Measurements from ENCODE around the gene ABHD13.
"Not testable (repeated sequence)": the region's sequence is repeated elsewhere in the genome, so short reads cannot be mapped to it uniquely, and the experiment has no call there.

Gene ABHD13

DNA sequence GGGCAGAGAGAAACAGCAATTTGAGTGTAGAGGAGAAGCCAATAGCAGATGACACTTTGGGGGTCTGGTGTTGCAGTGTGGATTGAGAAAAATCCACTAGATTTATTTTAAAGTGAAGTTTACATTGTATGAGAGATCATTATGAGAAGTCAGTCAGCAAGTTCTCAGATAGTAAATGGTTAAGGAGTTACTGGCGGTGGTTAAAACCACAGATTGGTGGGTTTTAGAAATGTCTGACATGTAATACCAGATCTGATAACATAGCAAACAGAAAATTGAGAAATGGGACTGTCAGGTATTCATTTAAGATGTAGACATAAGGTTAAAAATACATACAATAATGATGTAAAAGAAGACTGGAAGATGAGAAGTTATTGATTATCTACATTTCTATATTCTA is 7.2 kb downstream of the ABHD13 start:
- DNase-seq: no peak

DNA sequence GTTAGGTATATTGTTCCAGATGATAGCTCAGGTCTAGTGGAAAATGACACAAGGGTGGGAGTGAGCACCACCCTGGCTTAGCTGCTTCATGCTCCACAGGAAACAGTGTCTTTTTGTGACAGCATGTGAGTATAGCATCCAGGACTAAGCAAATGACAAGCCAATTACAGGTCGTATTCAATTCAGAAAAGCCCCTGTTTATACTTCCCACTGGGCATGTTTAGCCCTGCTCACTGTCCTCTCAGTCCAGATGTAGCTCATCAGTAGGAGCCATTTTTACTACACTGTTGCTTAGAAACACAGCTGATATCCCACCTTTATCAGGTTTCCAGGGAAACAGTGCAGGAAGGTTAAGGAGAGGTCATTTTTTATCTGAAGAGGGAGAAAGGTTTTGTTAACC is 8.0 kb downstream of the ABHD13 start:
- DNase-seq: no peak

DNA sequence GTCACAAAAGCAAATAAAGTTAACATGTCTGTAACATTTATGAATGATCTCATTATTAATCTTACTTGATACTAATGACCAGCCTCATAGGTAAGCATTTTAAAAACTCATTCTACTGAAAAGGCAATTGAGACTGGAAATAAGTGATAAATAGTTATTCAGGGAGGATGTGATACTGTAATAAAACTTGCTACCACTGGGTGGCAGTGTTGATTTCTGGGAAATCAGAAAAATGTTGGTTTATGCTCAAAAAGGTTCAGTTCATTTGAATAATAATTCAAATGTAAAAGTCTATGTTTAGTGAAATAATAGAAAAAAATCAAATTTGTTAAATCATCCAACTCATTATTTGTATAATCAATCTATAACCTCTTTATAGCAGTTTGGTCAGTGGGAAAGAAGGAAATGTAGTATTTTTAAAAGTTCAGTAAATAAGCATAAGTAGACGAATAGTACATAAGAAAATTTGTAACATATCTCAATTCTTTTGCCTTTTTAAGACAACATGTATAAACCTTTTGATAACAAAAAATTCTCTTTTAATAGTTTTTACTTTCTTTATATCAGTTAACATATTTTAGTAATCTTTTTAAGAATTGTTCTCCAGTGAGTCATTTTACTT is 9.6 kb downstream of the ABHD13 start:
- peak in 1 of 4 experiments; percentile 3 for DNase-seq

DNA sequence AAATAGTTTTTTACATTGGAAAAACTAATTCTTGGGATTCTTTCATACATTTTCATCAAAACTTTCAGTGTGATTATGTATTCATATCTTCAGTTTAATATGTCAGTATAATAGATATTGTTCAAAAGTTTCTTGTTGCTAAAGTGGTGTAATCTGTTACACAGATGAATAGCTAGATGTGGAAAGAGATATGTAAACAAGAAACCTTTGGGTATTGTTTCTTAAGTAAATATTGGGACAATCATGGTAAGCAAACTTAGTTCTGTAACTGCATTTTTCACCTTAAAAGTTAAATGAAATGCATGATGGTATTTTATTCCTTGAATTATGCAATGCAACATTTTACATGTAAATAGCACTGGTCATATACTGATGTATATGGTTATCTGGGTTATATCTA is 12.2 kb downstream of the ABHD13 start:
- no peak for DNase-seq

DNA sequence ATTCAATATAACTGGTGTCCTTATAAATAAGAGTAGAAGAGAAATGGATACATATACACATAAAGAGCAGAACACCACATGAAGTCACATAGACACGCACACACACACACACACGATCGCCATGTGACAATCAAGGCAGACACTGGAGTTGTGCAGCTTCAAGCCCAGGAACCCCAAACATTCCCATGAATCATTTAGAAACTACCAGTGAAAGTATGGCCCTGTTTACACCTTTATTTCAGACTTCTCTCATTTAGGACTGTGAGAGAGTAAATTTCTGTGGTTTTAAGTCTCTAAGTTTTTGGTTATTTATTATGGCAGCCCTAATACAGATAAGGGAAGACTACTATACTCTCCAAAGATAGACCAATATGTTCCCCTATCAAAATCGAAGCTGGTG is 31.0 kb downstream of the ABHD13 start:
- no peak for DNase-seq

DNA sequence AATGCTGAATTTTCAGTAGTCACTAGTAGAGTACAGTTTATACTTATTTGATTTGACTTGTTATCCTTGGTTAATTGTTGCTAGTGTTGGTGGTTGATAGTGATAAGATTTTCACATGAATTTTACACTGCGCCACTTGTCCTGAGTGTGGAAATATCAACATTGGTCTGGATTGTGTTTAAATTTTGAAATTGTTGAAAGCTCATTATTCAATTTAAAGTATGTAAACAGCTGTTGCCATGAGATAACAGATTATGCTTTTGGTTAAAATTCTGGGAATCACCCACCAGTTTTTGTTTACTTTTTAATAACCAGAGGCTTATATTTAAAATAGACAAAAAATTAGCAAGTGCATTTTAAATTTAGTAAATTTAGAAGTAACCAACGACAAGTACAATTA is 39.1 kb downstream of the ABHD13 start:
- no peak for DNase-seq

DNA sequence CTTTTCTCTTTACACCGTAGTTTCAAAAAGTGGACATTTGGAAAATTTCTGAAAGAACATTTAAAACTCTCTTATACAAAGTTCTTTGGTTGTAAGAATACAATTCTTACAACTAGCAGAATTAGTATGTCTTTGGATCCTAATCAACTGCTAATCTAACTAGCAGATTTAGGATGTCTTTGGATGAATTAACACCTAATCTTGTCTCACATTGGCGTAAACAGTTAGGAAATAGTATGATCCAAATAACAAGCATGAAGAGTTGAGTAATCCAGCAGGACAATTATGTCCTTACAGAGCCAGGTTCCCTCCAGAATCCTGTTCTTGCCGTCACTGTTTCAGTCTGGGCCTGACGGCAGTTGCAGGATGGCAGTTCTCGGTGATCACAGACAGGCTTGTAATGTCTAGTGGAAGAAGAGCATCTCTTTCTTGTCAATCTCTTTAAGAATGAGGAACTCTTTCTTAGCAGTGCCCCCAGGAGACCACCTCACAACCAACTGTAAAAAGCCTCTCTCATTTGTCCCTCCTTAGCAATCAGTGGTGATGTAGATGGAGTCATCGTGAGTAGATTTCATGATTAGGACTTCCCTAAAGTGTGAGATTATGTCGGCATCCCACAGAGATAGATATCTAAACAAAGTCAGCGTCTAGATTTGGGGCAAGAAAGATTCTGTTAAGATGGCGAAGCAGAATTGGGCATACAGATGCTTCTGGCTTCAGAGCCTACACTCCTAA is 45.6 kb downstream of the ABHD13 start:
- no peak for DNase-seq

DNA sequence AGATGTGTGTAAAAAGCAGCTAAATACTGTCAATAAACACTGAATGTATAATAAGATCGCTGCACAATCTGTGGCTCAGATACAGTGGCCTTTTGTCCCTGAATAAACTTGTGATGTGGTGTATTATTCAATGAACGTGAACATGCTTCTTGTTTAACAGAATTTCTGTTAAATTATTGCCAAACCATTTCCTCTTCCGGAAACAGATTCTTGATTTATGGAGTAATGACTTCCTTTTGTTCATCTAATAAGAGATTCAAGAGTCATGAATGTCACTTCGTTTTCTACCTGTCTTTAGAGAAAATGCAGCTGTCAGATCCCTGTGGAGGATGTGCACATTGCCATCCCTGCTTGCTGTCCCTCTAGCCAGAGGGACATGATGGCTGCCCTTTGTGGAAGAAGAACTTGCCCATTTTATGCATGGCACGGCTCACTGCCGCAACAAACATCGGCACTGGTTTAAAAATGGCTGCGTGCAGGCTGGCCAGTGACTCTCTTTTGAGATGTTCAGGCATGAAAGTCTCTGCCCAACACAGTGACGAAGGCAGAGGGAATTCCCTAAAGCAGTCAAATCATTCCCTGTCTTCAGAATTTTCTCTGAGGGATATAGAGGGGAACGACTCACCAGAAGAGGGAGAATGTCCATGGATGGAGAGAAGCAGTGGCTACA is 48.3 kb downstream of the ABHD13 start:
- DNase-seq: no peak

DNA sequence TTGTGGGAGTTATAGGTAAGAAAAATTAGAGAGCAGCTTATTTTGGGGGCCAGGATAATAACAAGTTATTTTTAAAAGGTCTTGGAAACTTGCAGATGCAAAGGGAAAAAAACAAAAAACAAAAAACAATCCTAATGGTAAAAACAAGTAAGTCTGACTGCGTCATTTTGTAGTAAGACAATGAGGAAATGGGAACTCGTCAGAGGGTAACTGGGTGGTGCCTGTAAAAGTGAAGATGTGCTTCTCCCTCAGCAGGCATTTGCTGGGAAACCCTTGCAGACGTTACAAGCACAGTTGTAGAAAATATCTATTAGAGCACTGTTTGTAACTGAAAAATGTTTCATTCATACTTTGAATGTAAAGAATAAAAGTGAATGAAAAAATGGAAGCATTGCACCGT is 49.2 kb downstream of the ABHD13 start:
- no peak for DNase-seq

DNA sequence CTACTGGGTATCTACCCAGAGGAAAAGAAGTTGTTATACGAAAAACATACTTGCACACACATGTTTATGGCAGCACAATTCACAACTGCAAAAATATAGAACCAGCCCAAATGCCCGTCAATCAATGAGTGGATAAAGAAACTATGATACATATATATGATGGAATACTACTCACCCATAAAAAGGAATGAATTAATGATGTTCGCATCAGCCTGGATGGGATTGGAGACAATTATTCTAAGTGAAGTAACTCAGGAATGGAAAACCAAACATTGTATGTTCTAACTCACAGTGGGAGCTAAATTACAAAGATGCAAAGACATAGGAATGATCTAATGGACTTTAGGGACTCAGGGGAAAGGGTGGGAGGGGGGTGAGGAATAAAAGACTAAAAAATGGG is 49.7 kb downstream of the ABHD13 start:
- not testable (repeated sequence) for DNase-seq

DNA sequence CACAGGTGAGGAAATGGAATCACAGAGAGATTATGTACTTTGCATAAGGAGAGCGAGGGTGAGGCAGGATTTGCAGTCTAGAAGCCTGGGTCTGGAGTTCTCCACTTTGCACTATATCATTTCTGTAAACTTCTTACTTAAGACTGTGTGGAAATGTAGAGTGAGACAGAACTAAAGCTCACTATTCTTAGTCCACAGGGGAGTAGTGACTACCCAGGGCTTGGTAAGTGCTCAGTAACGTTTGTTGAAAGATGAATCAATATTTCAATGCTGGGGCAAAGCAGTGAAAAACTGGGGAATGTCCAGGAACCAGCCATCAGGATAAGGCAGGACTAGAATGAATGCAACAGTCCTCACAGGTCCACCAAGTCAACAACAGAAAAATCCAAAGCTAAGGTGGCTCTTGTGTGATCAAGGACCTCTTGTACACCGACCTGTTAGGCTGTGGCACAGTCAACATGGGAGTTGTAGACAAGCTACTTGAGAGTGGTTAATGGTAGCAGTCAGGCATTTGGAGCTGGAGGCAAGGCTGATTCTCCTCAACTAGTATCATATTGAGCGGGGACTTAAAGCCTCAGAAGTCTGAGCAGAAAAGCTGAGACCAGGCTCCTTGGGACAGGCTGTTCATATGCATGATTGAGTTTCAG is 50.4 kb downstream of the ABHD13 start:
- DNase-seq: no peak

DNA sequence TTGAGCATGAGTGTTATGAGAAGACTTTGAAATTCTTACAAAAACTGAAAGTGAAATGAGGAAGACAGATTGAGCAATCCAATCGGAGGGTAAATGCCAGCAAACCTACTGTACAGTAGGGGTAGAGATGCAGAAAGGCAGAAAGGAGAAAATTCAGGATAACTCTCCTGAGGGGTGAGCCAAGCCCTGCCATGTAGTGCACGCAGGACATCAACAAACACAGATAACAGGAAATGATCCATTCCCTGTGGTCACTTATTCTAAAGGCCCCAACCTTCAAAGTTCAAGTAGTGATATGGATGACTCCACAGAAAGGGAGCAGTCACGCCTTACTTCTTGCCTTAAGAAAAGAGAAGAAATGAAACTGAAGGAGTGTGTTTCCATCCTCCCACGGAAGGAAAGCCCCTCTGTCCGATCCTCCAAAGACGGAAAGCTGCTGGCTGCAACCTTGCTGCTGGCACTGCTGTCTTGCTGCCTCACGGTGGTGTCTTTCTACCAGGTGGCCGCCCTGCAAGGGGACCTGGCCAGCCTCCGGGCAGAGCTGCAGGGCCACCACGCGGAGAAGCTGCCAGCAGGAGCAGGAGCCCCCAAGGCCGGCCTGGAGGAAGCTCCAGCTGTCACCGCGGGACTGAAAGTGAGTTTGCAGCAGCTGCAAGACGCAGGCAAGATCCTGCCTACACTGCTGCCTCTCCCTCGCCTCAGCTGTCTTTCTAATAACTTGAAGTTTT is 51.6 kb downstream of the ABHD13 start, which contains the start of gene TNFSF13B:
Gene TNFSF13B (plus strand): TSS at position 118 of the 728 bp plus-strand sequence. CDS start 178 bp downstream, at position 296.
- peak; percentile 5 to 14 (median 6) for DNase-seq

DNA sequence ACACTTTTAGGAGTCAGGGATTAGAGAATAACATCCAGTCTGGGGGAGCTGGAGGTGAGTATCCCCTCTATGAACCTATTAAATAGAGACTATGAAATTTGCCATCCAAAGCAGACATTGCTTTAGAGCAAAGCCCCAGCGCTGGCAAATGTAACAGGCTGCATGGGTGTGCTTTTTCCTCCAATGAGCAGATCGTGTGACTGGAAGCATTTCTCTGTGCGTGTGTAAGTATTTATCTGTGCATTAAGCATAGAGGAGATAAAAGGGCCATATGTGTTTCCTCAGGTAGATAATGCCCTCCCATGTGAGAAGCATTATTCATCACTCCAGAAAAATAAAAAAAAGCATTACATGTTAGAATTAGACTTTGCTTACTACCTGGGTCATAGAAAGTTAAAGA is 52.2 kb downstream of the ABHD13 start:
- no peak for DNase-seq

DNA sequence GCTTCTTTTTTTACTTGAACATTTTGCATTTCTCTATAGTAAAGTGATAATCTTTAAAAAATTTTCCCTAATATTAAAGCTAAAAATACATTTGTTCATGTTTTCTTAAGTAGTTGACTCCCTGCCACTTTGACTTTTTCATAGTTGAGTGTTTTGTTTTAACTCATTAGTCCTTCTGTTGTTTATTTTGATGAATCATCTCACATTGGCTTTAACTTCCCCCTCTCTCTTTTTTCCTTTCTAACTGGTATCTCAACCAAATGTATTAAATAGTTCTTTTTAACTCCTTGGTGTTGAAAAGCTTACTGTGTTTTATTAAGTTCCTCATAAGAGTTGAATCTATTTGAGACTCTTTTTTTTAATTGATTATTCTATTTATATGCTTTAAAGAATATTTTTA is 54.1 kb downstream of the ABHD13 start:
- DNase-seq: no peak

DNA sequence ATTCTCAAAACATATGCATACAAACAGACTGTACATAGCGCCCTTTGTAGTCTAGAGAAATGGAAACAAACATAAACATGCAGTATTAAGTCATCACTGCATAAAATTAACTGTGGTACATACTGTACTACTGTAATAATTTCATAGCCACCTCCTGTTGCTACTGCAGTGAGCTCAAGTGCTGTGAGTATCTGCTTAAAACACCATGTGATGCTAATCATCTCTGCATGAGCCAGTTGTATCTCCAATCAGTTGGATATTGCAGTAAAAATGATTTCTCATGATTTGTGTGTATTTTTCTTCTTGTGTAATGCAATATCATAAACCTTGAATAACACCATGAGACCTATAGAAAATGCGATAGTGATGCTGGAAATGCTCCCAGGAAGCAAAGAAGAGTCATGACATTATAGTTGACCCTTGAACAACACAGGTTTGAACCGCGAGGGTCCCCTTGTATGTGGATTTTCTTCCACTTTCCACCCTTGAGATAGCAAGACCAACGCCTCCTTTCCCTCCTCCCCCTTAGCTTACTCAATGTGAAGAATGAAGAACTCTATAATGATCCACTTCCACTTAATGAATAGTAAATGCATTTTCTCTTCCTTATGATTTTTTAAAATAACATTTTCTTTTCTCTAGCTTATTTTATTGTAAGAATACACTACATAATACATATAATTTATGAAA is 55.4 kb downstream of the ABHD13 start:
- DNase-seq: no peak

DNA sequence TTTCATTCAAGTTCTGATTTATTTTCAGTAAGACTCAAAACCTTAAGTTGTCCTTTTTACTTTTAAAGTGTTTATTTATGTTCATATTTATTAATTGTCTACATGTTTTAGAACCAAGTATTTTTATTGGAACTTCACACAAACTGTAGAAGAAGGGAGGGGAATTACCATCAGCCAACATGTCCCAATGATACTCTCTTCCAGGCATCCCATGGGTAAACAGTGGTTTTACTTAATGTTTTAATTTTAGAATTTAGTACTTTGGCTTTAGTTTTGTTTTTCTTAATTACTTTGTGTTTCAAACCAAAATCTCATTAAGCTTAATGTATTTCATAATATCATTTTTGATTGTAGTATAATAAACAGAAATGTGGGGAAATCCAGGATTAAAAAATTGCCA is 56.5 kb downstream of the ABHD13 start:
- DNase-seq: no peak

DNA sequence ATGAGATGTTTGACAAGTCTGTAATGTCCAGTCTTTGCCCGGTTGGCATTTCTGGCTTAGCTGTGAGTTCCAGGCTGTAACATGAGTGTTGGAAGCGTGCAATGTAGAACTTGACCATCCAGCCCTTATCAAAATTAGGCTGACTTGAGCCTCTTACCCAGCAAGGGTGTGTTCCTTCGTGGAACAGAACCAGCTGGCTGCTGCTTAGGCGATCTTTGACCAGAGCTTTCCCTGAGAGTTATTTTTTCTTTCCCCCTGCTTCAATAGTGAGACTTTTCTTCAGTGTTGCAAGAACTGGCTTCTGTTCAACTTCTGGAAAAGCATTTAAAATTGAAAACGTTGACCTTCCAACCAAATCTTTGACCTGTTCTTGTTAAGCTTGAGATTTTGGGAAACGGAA is 57.9 kb downstream of the ABHD13 start:
- no peak for DNase-seq

DNA sequence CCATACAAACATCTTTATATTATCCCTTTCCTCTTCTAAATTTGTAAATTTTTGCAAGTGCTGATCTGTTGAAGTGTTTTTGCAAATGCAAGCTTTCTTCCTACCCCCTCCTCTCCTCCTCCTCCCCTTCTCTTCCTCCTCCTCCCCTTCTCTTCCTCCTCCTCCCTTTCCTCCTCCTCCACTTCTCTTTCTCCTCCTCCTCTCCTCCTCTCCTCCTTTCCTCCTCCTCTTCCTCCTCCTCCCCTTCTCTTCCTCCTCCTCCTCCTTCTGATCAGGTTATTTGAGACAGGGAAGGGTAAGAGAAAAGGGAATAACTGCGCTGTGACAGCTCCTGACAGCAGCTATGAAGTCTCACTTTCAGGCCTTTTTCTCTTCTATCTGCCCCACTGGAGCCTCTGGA is 60.3 kb downstream of the ABHD13 start:
- no peak for DNase-seq

DNA sequence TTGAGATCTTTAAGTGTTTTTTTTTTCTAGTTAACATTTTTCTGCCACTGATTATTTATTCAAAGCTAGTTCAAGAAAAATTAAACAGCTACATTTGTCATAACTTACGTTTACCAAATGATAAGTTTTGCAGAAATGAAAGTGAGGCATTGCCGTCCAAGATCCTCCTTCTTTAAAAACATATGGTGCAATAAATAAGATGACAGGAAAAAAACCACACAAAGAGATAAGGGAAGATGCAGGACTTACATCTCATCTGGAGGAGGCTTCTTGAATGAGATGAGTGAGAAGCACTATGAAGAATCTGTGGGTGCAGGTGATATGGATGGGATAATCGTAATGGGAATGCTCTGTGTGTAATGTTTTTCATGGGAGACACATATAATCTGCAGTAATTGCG is 63.7 kb downstream of the ABHD13 start:
- DNase-seq: no peak

DNA sequence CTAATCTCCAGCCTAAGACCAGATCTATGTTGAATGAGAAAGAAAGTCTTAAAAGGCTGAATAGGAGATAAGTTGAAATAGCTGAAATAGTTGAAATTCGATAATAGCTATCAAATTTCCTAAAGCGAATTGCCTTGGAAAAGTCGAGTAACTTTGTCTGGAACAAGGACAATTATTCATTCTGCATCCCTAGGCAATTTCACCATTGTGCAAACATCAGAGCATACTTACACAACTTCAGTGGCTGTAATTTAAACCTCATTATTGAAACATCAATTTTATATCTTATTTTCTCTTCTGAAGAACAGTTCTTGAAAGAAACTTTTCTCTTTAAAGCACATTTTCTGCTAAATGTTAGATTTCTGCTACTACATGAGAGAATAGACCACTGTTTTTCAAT is 64.9 kb downstream of the ABHD13 start:
- DNase-seq: no peak

All from activated CD4-positive, CD25-positive, alpha-beta regulatory T cell (primary cell).